Peyer's patch (tissue), 4 donors: ENCODE results near the gene GCNT1. TPM values are rescaled to one million over a fixed set of nuclear protein-coding genes. Genes with fewer than 3 reads are reported as not detected.

Experiments used
- DNase-seq, 3 donors: peaks; one replicate each; pipeline ENCODE4 v3.0.0-alpha.2; 2017 to 2019
- H3K27ac ChIP-seq, 4 donors: fragments of 200-600 bp; sonication (generic); one replicate each; pipeline ENCODE4 v1.5.1; 2016 to 2019
- H3K27me3 ChIP-seq, 2 donors: fragments of 200-600 bp; sonication (generic); one replicate each; pipeline ENCODE4 v1.5.1; 2019
- H3K36me3 ChIP-seq, 3 donors: fragments of 200-600 bp; sonication (generic); one replicate each; pipeline ENCODE4 v1.5.1; 2016 to 2019
- H3K4me1 ChIP-seq, 4 donors: fragments of 200-600 bp; sonication (generic); one replicate each; pipeline ENCODE4 v1.5.1; 2016 to 2019
- H3K4me3 ChIP-seq, 4 donors: fragments of 200-600 bp; sonication (generic); 1 replicate in 3 of 4; 2 replicates in 1 of 4; pipeline ENCODE4 v1.5.1; 2016 to 2019; ENCODE audit warnings: mild to moderate bottlenecking in 1 of 4
- H3K9me3 ChIP-seq, 4 donors: fragments of 200-600 bp; sonication (generic); one replicate each; pipeline ENCODE4 v1.5.1; 2016 to 2019; ENCODE audit warnings: mild to moderate bottlenecking in 1 of 4
- POLR2A ChIP-seq, 2 donors: fragments of 450-650 bp; IDR thresholded peaks; one replicate each; pipeline ENCODE4 v1.5.1; 2017; ENCODE audit warnings: antibody characterized with exemption in 2 of 2, mild to moderate bottlenecking in 2 of 2, moderate library complexity in 2 of 2
- total RNA-seq, 4 donors: library from RNA; depleted of rRNA; stranded (reverse); fragments of >200 nt; gene quantifications; one replicate each; pipeline ENCODE4 v1.1.0, GENCODE V29; 2016
- TF ChIP-seq, protein P1 (sequence below), 6 experiments: fragments of 450-650 bp in 4 of 6; fragments of 200-600 bp in 2 of 6; sonication (generic) in 1 of 6; IDR thresholded peaks; one replicate each; pipeline ENCODE4 v1.5.1; 2017 to 2019; ENCODE audit warnings: antibody characterized with exemption in 6 of 6, mild to moderate bottlenecking in 3 of 6, moderate library complexity in 1 of 6

GCNT1 gene
- total RNA-seq, 4 donors from 2014 or later, result 38.8 to 68.1 (median 53.5) TPM

DNA sequence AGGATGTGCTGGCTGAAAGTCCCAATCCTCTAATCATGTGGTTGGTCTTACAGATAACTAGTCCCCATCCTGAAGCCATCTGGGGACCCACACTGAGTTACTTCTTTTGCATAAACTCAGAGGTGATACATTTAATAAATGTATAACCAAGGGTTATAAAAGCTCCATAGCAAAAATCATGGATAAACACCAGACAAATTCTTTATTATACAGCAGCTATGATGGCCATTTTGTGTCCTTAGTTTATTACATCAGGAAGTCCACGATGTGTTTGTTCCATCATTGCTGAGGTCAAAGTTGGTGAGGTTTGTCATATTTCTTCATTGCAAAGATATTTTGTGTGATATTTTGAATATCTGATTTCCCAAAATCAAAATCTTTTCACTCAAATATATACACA is 80.2 kb downstream of the GCNT1 start:
- Histone ChIP-seq H3K9me3 (no peaks in the 10 kb centered on the region), H3K27ac (no peak overlapping the region)

GRCh38 chr9:76542360-76542759 is 83.4 kb downstream of the GCNT1 start:
- H3K36me3 ChIP-seq, result no peaks in the 10 kb centered on the region
- H3K9me3 ChIP-seq, result no peaks in the 10 kb centered on the region
- H3K27me3 ChIP-seq, result no peaks in the 10 kb centered on the region
- H3K4me1 ChIP-seq, result no peaks in the 10 kb centered on the region
- no peak overlapping the region for H3K27ac ChIP-seq
- no peak overlapping the region for H3K4me3 ChIP-seq
- no peak for TF ChIP-seq POLR2A (IDR thresholded peaks at IDR 0.05)
- TF ChIP-seq, protein P1, sequence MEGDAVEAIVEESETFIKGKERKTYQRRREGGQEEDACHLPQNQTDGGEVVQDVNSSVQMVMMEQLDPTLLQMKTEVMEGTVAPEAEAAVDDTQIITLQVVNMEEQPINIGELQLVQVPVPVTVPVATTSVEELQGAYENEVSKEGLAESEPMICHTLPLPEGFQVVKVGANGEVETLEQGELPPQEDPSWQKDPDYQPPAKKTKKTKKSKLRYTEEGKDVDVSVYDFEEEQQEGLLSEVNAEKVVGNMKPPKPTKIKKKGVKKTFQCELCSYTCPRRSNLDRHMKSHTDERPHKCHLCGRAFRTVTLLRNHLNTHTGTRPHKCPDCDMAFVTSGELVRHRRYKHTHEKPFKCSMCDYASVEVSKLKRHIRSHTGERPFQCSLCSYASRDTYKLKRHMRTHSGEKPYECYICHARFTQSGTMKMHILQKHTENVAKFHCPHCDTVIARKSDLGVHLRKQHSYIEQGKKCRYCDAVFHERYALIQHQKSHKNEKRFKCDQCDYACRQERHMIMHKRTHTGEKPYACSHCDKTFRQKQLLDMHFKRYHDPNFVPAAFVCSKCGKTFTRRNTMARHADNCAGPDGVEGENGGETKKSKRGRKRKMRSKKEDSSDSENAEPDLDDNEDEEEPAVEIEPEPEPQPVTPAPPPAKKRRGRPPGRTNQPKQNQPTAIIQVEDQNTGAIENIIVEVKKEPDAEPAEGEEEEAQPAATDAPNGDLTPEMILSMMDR (IDR thresholded peaks at IDR 0.05), result no peak
- no peak for DNase-seq

More for the DNA sequence above, 80.2 kb downstream of the GCNT1 start:
- Histone ChIP-seq H3K4me3 (no peak overlapping the region), H3K4me1 (no peaks in the 10 kb centered on the region), H3K36me3 (no peaks in the 10 kb centered on the region), H3K27me3 (no peaks in the 10 kb centered on the region)
- no peak for DNase-seq
- TF ChIP-seq POLR2A (IDR thresholded peaks at IDR 0.05), result no peak
- TF ChIP-seq, protein P1 (IDR thresholded peaks at IDR 0.05), result no peak

- H3K27me3 ChIP-seq, result no peaks in the 10 kb centered on the region
- H3K4me3 ChIP-seq, result no peak overlapping the region
- DNase-seq, result no peak
- no peaks in the 10 kb centered on the region for H3K36me3 ChIP-seq
- no peak for TF ChIP-seq POLR2A (IDR thresholded peaks at IDR 0.05)
- TF ChIP-seq, protein P1 (IDR thresholded peaks at IDR 0.05), result no peak
- no peak overlapping the region for H3K27ac ChIP-seq
- no peaks in the 10 kb centered on the region for H3K9me3 ChIP-seq
- no peaks in the 10 kb centered on the region for H3K4me1 ChIP-seq
These were observed 86.2 kb downstream of the GCNT1 start for GRCh38 chr9:76545191-76545590.

DNA sequence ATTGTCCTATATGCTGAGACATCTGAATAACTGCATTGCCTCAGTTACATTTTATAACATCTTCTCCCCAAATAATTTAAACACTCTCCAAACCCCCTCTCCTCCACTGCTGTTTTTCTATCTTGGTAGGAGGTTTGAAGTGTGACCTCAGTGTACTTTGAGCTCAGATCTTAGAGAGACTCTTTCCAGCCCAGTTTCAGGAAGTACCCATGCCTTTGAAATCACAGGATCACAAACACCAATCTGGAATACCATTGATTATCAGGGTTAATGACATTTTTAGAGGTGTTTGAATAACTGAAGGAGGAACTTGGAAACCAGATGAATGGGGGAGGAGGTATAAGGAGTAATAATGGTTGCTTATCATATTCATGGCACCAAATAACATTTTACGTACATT is 93.2 kb downstream of the GCNT1 start:
- H3K27me3 ChIP-seq, result no peaks in the 10 kb centered on the region
- no peaks in the 10 kb centered on the region for H3K36me3 ChIP-seq
- TF ChIP-seq, protein P1 (IDR thresholded peaks at IDR 0.05), result no peak
- no peak for TF ChIP-seq POLR2A (IDR thresholded peaks at IDR 0.05)
- no peak overlapping the region for H3K4me3 ChIP-seq
- H3K27ac ChIP-seq, result no peak overlapping the region
- peaks cover 0 to 5% (median 0%) of the 10 kb centered on the region in 4 donors for H3K9me3 ChIP-seq
- DNase-seq, result no peak
- no peaks in the 10 kb centered on the region for H3K4me1 ChIP-seq

GRCh38 chr9:76552751-76553455 is 93.9 kb downstream of the GCNT1 start:
- H3K36me3 ChIP-seq, result no peaks in the 10 kb centered on the region
- H3K9me3 ChIP-seq, result peaks cover 0 to 5% (median 0%) of the 10 kb centered on the region in 4 donors
- TF ChIP-seq, protein P1 (IDR thresholded peaks at IDR 0.05), result no peak
- TF ChIP-seq POLR2A (IDR thresholded peaks at IDR 0.05), result no peak
- DNase-seq, result no peak
- no peaks in the 10 kb centered on the region for H3K27me3 ChIP-seq
- no peak overlapping the region for H3K4me3 ChIP-seq
- H3K27ac ChIP-seq, result no peak overlapping the region
- no peaks in the 10 kb centered on the region for H3K4me1 ChIP-seq
